IMR-90 (cell line): ENCODE data around the gene IL18BP. TPM values are rescaled to one million over a fixed set of nuclear protein-coding genes. Genes with fewer than 3 reads are reported as not detected.

Experiments used
- ATAC-seq: fragments of 200-7000 bp; cut with Tn5 transposase; 2 replicates; pipeline ENCODE4 v1.9.1; 2020; ENCODE audit warnings: low read depth, mild to moderate bottlenecking, moderate library complexity
- BruUV-seq: library from RNA; stranded (reverse); fragments of 400-500 nt; replicated peaks from 2 replicates; lab custom pipeline; 2021; lab: Mats Ljungman, UMichigan
- CTCF ChIA-PET: fragments of 300-600 bp; formaldehyde crosslinking; extraction: SDS; loops from one replicate; lab custom pipeline; 2021; ENCODE audit warnings: antibody characterized with exemption; lab: Yijun Ruan, JAX
- POLR2A ChIA-PET: fragments of 300-600 bp; sonication (Branson Sonifier 250); formaldehyde crosslinking; loops from one replicate; lab custom pipeline; 2022; ENCODE audit warnings: antibody characterized with exemption; ENCODE audit not compliant: unreplicated experiment; lab: Charles Lee
- DNase-seq: peaks from one replicate; pipeline ENCODE4 v3.0.0; 2013
- H2AFZ ChIP-seq: replicated peaks from 2 replicates; pipeline ENCODE3; 2013; ENCODE audit warnings: low read length, mild to moderate bottlenecking; ENCODE audit not compliant: poor library complexity
- H2AK5ac ChIP-seq: 2 replicates; pipeline ENCODE4 v1.6.1; 2013; ENCODE audit warnings: low read depth, low read length, inconsistent platforms
- H2AK9ac ChIP-seq: replicated peaks from 2 replicates; pipeline ENCODE3; 2013; ENCODE audit warnings: mild to moderate bottlenecking, low read depth, low read length, moderate library complexity; ENCODE audit not compliant: poor library complexity
- H2BK120ac ChIP-seq: 2 replicates; pipeline ENCODE4 v1.6.1; 2013; ENCODE audit warnings: low read depth, low read length, inconsistent platforms
- H2BK15ac ChIP-seq: 3 replicates; pipeline ENCODE4 v1.6.1; 2013; ENCODE audit warnings: low read depth, low read length, inconsistent platforms
- H2BK20ac ChIP-seq: 2 replicates; pipeline ENCODE4 v1.6.1; 2013; ENCODE audit warnings: low read depth, mild to moderate bottlenecking, inconsistent platforms, low read length, moderate library complexity
- H2BK5ac ChIP-seq: 2 replicates; pipeline ENCODE4 v1.6.1; 2013; ENCODE audit warnings: mild to moderate bottlenecking, low read depth, low read length, inconsistent platforms; ENCODE audit not compliant: poor library complexity, severe bottlenecking
- H3K14ac ChIP-seq: replicated peaks from 2 replicates; pipeline ENCODE4 v1.6.1; 2013; ENCODE audit warnings: low read depth, low read length, inconsistent platforms
- H3K18ac ChIP-seq: 2 replicates; pipeline ENCODE4 v1.6.1; 2013; ENCODE audit warnings: low read depth, low read length, control low read depth
- H3K23ac ChIP-seq: 2 replicates; pipeline ENCODE4 v1.6.1; 2013; ENCODE audit warnings: low read depth, low read length, inconsistent platforms
- H3K27ac ChIP-seq: 2 replicates; pipeline ENCODE4 v1.5.1; 2013; ENCODE audit warnings: mild to moderate bottlenecking, control low read depth, low read length; ENCODE audit not compliant: insufficient read depth
- H3K27me3 ChIP-seq: 2 replicates; pipeline ENCODE4 v1.6.1; 2013; ENCODE audit warnings: low read length; ENCODE audit not compliant: control insufficient read depth, insufficient read depth
- H3K36me3 ChIP-seq: 2 replicates; pipeline ENCODE4 v1.6.1; 2013; ENCODE audit warnings: low read length, mixed read lengths; ENCODE audit not compliant: control insufficient read depth, insufficient read depth
- H3K4ac ChIP-seq: 2 replicates; pipeline ENCODE4 v1.6.1; 2013; ENCODE audit warnings: low read depth, low read length, inconsistent platforms
- H3K4me1 ChIP-seq: 2 replicates; pipeline ENCODE4 v1.6.1; 2013; ENCODE audit warnings: low read length, mixed read lengths; ENCODE audit not compliant: control insufficient read depth, insufficient read depth
- H3K4me2 ChIP-seq: 2 replicates; pipeline ENCODE4 v1.6.1; 2013; ENCODE audit warnings: low read depth, mild to moderate bottlenecking, control low read depth, low read length, moderate library complexity
- H3K4me3 ChIP-seq: 2 replicates; pipeline ENCODE4 v1.5.1; 2013; ENCODE audit warnings: low read depth, mild to moderate bottlenecking, control low read depth, low read length, moderate library complexity; ENCODE audit not compliant: insufficient read depth
- H3K56ac ChIP-seq: 2 replicates; pipeline ENCODE4 v1.6.1; 2013; ENCODE audit warnings: low read length, inconsistent platforms; ENCODE audit not compliant: insufficient read depth; ENCODE audit errors: extremely low read depth
- H3K79me1 ChIP-seq, 2 experiments: 2 replicates each; pipeline ENCODE4 v1.6.1; 2013; ENCODE audit warnings: low read length in 2 of 2, inconsistent platforms in 1 of 2, low read depth in 1 of 2
- H3K9ac ChIP-seq: 2 replicates; pipeline ENCODE4 v1.6.1; 2013; ENCODE audit warnings: low read depth, low read length, control low read depth
- H3K9me1 ChIP-seq: 2 replicates; pipeline ENCODE4 v1.6.1; 2013; ENCODE audit warnings: low read length, inconsistent platforms; ENCODE audit not compliant: insufficient read depth
- H3K9me3 ChIP-seq: 2 replicates; pipeline ENCODE4 v1.6.1; 2013; ENCODE audit warnings: low read length; ENCODE audit not compliant: control insufficient read depth, insufficient read depth
- H4K20me1 ChIP-seq: 2 replicates; pipeline ENCODE4 v1.6.1; 2013; ENCODE audit warnings: low read length, inconsistent platforms; ENCODE audit not compliant: insufficient read depth
- H4K5ac ChIP-seq: 2 replicates; pipeline ENCODE4 v1.6.1; 2013; ENCODE audit warnings: mild to moderate bottlenecking, low read depth, low read length, control low read depth
- H4K8ac ChIP-seq, 2 experiments: 2 replicates each; pipeline ENCODE4 v1.6.1; 2013; ENCODE audit warnings: low read depth in 2 of 2, low read length in 2 of 2, control low read depth in 1 of 2, inconsistent platforms in 1 of 2
- H4K91ac ChIP-seq: 2 replicates; pipeline ENCODE4 v1.6.1; 2013; ENCODE audit warnings: low read depth, low read length, inconsistent platforms; ENCODE audit not compliant: insufficient read depth
- MAZ ChIP-seq: IDR thresholded peaks from 2 replicates; pipeline ENCODE4 v1.6.1; 2012; ENCODE audit warnings: low read depth, mild to moderate bottlenecking, low read length, improper control_type of control experiment, moderate library complexity, borderline replicate concordance
- MXI1 ChIP-seq: IDR thresholded peaks from 2 replicates; pipeline ENCODE4 v1.6.1; 2012; ENCODE audit warnings: low read depth, mild to moderate bottlenecking, low read length, moderate library complexity, borderline replicate concordance
- POLR2A ChIP-seq: IDR thresholded peaks from 2 replicates; pipeline ENCODE4 v1.6.1; 2012; ENCODE audit warnings: mild to moderate bottlenecking, low read depth, low read length
- RAD21 ChIP-seq: IDR thresholded peaks from 2 replicates; pipeline ENCODE4 v1.6.1; 2012; ENCODE audit warnings: low read length, improper control_type of control experiment
- RFX5 ChIP-seq: IDR thresholded peaks from 2 replicates; pipeline ENCODE4 v1.8.0; 2012; ENCODE audit warnings: low read depth, mild to moderate bottlenecking, low read length, moderate library complexity
- SMC3 ChIP-seq: fragments of 150-350 bp; IDR thresholded peaks from 2 replicates; pipeline ENCODE4 v1.6.1; 2016; ENCODE audit warnings: low read depth, mild to moderate bottlenecking, antibody characterized with exemption, low read length, moderate library complexity
- WGBS, 2 experiments: methylation state at CpG; one replicate each; pipeline versions ENCODE4 v1.1.5 to v1.1.7; 2013; ENCODE audit warnings: missing lambda C conversion rate in 2 of 2; ENCODE audit not compliant: insufficient read length in 1 of 2; ENCODE audit errors: extremely low coverage in 2 of 2; 5-methylcytosine and 5-hydroxymethylcytosine counted together
- dilution Hi-C: fragments of 300-500 bp; cut with HindIII; formaldehyde crosslinking; loops from one replicate; pipeline ENCODE4 v1.14.3; 2018; ENCODE audit warnings: low sequenced_read_pairs; ENCODE audit not compliant: unreplicated experiment
- in situ Hi-C: fragments of 300-500 bp; cut with MboI; formaldehyde crosslinking; loops from 3 replicates; pipeline ENCODE4 v1.14.3; 2019; ENCODE audit warnings: low sequenced_read_pairs, inconsistent platforms, mixed read lengths
- intact Hi-C: fragments of 100-400 bp; cut with micrococcal nuclease; formaldehyde crosslinking; loops from 2 replicates; pipeline ENCODE4 v1.10.0; 2022
- polyA plus RNA-seq, 3 experiments: library from polyadenylated mRNA; depleted of rRNA; stranded (reverse); fragments of >200 nt; gene quantifications; 2 replicates each; pipeline ENCODE4 v1.2.3, GENCODE V29; 2012; ENCODE audit warnings: low replicate concordance in 1 of 3
- total RNA-seq: library from RNA; depleted of rRNA; stranded (reverse); fragments of >200 nt; gene quantifications from 2 replicates; pipeline ENCODE4 v1.2.3, GENCODE V29; 2012
- TF ChIP-seq, protein P1 (sequence below): conservative IDR thresholded peaks from 2 replicates; pipeline ENCODE4 v1.5.1; 2012; ENCODE audit warnings: mild to moderate bottlenecking, low read depth, low read length, improper control_type of control experiment
- TF ChIP-seq, protein P2 (sequence below): fragments of 150-350 bp; IDR thresholded peaks from 2 replicates; pipeline ENCODE4 v1.6.1; 2016; ENCODE audit warnings: low read depth, mild to moderate bottlenecking, low read length, moderate library complexity, borderline replicate concordance

Gene IL18BP
- total and polyA plus RNA-seq, 2 of the 4 experiments (the other 2 are of a cell fraction): 0.90 to 3.2 TPM

DNA sequence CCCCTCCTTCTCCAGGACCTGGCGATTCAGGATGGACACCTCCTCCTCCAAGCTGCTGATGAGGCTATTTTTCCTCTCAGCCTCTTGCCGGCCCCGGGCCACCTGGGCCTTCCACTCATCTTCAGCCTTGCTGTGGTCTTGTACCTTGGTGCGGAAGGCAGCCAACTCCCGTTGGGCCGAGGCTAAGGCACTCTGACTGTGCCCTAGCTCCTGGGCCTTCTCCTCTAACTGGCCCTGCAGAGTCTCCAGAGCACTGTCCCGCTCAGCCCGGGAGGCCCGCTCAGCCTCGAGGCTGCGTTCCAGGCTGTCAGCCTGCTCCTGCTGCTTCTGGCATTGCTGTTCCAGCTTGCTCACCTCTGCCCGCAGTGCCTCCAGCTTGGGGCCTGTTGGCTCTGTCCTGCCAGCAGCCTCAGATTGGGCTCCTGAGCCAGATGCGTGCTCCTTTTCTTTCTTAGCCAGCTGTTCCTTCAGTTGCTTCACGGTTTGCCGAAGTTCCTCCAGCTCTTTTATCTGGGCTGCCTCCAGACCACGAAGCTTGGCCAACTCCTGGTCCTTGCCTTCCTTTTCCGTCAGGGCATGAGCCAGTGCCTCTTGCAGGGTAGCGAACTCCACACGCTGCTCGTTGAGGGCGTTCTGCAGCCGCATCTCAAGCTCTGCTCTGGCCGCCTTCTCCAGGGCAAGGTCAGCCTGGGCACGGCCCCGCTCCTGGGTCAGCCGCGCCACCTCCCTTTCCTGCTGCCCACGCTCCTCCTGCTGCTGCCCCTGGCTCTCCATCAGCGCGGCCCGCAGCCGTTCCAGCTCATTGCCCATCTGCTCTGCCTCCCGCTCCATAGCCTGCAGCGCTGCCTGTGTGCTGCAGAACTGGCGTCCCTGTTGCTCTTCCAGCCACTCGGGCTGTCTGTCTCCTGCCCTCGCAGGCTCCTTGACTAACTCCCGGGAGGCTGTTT lies 15.3 kb downstream of the IL18BP start:
- Histone ChIP-seq H3K9ac (no peak overlapping the region), H2AK5ac (no peak overlapping the region), H2BK120ac (no peak overlapping the region), H3K36me3 (peaks cover 97% of the 10 kb centered on the region), H4K8ac (no peak overlapping the region), H3K23ac (no peak overlapping the region), H4K5ac (no peak overlapping the region), H3K4me2 (no peak overlapping the region), H2AK9ac (peak overlapping the region; percentile 33), H4K91ac (no peak overlapping the region), H3K27ac (no peak overlapping the region), H3K4ac (no peak overlapping the region), H3K14ac (no peak overlapping the region), H3K9me1 (0 out of 2 replicates have a peak, but pooled peaks cover 5% of the 10 kb centered on the region), H2BK5ac (no peak overlapping the region), H2AFZ (no peak overlapping the region), H3K27me3 (no peaks in the 10 kb centered on the region), H4K20me1 (peaks cover 42% of the 10 kb centered on the region), H2BK20ac (no peak overlapping the region), H3K4me3 (no peak overlapping the region), H3K56ac (no peak overlapping the region), H2BK15ac (no peak overlapping the region), H3K4me1 (no peaks in the 10 kb centered on the region), H3K18ac (no peak overlapping the region), H3K9me3 (no peaks in the 10 kb centered on the region), H3K79me1 (peaks cover 30 to 69% of the 10 kb centered on the region in 2 experiments)
- WGBS, 2 experiments: 94% methylated on average over 24 of the region's 38 CpGs; no CpG with 5 or more reads in 1 of the 2 experiments
- BruUV-seq: no TSS peak
- DNase-seq (no peak), ATAC-seq (no peak)
- dilution Hi-C loops: no loop called here
- ChIA-PET POLR2A (no interaction called here), CTCF (interaction anchor here (1.3 to 1.6 kb wide), 3 partner anchors 11 to 77 kb away, joined by 3 to 4 read pairs (median 3); no protein-coding TSS in a partner anchor)
- in situ Hi-C loops: no loop called here
- no peak for TF ChIP-seq SMC3
- TF ChIP-seq, protein P1, sequence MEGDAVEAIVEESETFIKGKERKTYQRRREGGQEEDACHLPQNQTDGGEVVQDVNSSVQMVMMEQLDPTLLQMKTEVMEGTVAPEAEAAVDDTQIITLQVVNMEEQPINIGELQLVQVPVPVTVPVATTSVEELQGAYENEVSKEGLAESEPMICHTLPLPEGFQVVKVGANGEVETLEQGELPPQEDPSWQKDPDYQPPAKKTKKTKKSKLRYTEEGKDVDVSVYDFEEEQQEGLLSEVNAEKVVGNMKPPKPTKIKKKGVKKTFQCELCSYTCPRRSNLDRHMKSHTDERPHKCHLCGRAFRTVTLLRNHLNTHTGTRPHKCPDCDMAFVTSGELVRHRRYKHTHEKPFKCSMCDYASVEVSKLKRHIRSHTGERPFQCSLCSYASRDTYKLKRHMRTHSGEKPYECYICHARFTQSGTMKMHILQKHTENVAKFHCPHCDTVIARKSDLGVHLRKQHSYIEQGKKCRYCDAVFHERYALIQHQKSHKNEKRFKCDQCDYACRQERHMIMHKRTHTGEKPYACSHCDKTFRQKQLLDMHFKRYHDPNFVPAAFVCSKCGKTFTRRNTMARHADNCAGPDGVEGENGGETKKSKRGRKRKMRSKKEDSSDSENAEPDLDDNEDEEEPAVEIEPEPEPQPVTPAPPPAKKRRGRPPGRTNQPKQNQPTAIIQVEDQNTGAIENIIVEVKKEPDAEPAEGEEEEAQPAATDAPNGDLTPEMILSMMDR: no peak
- no peak for TF ChIP-seq RAD21
- no peak for TF ChIP-seq POLR2A
- no peak for TF ChIP-seq MAZ
- TF ChIP-seq, protein P2, sequence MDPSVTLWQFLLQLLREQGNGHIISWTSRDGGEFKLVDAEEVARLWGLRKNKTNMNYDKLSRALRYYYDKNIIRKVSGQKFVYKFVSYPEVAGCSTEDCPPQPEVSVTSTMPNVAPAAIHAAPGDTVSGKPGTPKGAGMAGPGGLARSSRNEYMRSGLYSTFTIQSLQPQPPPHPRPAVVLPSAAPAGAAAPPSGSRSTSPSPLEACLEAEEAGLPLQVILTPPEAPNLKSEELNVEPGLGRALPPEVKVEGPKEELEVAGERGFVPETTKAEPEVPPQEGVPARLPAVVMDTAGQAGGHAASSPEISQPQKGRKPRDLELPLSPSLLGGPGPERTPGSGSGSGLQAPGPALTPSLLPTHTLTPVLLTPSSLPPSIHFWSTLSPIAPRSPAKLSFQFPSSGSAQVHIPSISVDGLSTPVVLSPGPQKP: no peak
- TF ChIP-seq RFX5: no peak
- TF ChIP-seq MXI1: no peak
- intact Hi-C loops: no loop called here
